GM20000 (cell line): Measurements from ENCODE around the gene METTL26.

Experiments used
- DNase-seq: peaks from one replicate; pipeline ENCODE4 v3.0.0; 2012; ENCODE audit warnings: low spot score
- CTCF ChIP-seq: IDR thresholded peaks from 2 replicates; pipeline ENCODE4 v1.5.1; 2012; ENCODE audit warnings: mild to moderate bottlenecking, control low read depth; ENCODE audit errors: extremely low read depth, missing control alignments

Gene METTL26

GRCh38 chr16:660459-661183 lies 24.5 kb upstream of the METTL26 start:
- TF ChIP-seq CTCF: peak; percentile 47
- DNase-seq: peak; percentile 97

- TF ChIP-seq CTCF: no peak
- no peak for DNase-seq
These were observed 24.0 kb upstream of the METTL26 start for GRCh38 chr16:660132-660458.

GRCh38 chr16:659618-660017 lies 23.5 kb upstream of the METTL26 start:
- no peak for TF ChIP-seq CTCF
- no peak for DNase-seq

- TF ChIP-seq CTCF: no peak
- DNase-seq: no peak
These were observed 22.8 kb upstream of the METTL26 start for GRCh38 chr16:658679-659571.

GRCh38 chr16:657487-657886 lies 21.4 kb upstream of the METTL26 start:
- DNase-seq: no peak
- TF ChIP-seq CTCF: no peak

- no peak for DNase-seq
- TF ChIP-seq CTCF: no peak
These were observed 17.9 kb upstream of the METTL26 start for GRCh38 chr16:654034-654433.
